ENCODE results near the gene KCNQ5. TPM values are rescaled to one million over a fixed set of nuclear protein-coding genes. Genes with fewer than 3 reads are reported as not detected.

Gene KCNQ5
- total RNA-seq, 1 donor from 2014 or later, result 1.5 TPM

- H3K9me3 Mint-ChIP-seq (ENCODE audit: unreplicated experiment), result no peaks in the 10 kb centered on the region
- TF ChIP-seq CTCF (IDR thresholded peaks at IDR 0.05; ENCODE audit: partially characterized antibody, unreplicated experiment), result no peak
- no peaks in the 10 kb centered on the region for H3K27me3 Mint-ChIP-seq (ENCODE audit: unreplicated experiment)
- no peaks in the 10 kb centered on the region for H3K36me3 Mint-ChIP-seq (ENCODE audit: unreplicated experiment)
- DNase-seq, result no peak
- H3K4me3 Mint-ChIP-seq (ENCODE audit: unreplicated experiment), result no peak overlapping the region
- no peak overlapping the region for H3K27ac Mint-ChIP-seq (ENCODE audit: unreplicated experiment)
- H3K4me1 Mint-ChIP-seq (ENCODE audit: low read depth, unreplicated experiment), result peaks cover 4% of the 10 kb centered on the region
Observed at GRCh38 chr6:73062837-73063236, 441.0 kb downstream of the KCNQ5 start.

DNA sequence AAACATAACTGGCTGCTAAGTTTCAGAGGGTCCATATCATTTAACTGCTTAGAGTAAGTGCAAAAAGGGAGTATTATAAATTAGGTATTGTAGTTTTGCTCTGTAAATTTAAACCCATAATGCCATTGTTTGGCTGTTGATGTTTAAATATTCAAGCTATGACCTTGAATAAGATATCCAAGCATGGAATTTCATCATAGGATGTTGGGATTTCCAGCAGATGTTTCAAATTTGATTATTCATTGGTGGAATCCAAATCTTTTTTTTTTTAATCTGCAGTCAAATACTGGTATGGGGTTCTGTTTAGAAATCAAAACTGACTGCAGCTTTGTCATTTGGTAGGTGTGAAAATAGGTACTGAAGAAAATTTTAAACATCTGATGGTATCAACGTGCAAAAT is 442.4 kb downstream of the KCNQ5 start:
- H3K4me3 Mint-ChIP-seq (ENCODE audit: unreplicated experiment), result no peak overlapping the region
- no peaks in the 10 kb centered on the region for H3K9me3 Mint-ChIP-seq (ENCODE audit: unreplicated experiment)
- no peaks in the 10 kb centered on the region for H3K36me3 Mint-ChIP-seq (ENCODE audit: unreplicated experiment)
- H3K27me3 Mint-ChIP-seq (ENCODE audit: unreplicated experiment), result no peaks in the 10 kb centered on the region
- no peak for DNase-seq
- no peak overlapping the region for H3K27ac Mint-ChIP-seq (ENCODE audit: unreplicated experiment)
- TF ChIP-seq CTCF (IDR thresholded peaks at IDR 0.05; ENCODE audit: partially characterized antibody, unreplicated experiment), result no peak
- H3K4me1 Mint-ChIP-seq (ENCODE audit: low read depth, unreplicated experiment), result peaks cover 4% of the 10 kb centered on the region

DNA sequence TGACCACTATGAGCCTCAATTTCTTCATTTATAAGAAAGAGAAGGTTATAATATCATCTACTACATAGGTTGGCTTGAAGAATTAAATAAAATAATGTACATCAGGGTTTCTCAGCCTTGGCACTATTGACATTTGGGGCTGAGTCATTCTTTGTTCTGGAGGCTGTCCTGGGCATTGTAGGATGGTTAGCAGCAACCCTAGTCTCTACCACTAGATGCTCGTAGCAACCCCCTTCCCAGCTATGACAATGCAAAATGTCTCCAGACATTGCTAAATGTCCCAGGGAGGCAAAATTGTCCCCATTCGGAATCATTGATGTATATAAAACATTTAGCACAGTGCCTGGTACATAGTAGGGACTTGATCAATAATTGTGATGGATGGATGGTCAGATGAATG is 451.4 kb downstream of the KCNQ5 start:
- no peak for TF ChIP-seq CTCF (IDR thresholded peaks at IDR 0.05; ENCODE audit: partially characterized antibody, unreplicated experiment)
- Mint-ChIP-seq H3K4me3 (ENCODE audit: unreplicated experiment) (no peak overlapping the region), H3K36me3 (ENCODE audit: unreplicated experiment) (no peaks in the 10 kb centered on the region)

DNA sequence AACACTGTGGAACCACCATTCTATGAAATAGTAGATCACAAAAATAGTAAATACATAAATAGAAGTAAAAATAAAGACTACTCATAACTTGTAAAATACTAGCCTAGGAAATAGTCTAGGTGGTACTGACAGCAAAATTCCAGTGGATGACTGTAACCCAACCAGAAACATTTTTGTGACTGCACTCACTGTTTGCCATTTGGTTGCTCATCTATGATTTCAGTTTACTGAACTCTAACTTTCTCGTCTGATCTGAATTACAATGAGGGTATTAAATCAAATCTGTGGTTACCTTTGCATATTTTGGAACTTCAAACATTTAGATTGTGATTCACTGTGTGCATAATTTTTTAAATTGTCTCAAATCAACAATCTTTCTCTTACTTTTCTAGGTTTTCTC is 452.3 kb downstream of the KCNQ5 start:
- no peaks in the 10 kb centered on the region for H3K27me3 Mint-ChIP-seq (ENCODE audit: unreplicated experiment)
- no peaks in the 10 kb centered on the region for H3K4me1 Mint-ChIP-seq (ENCODE audit: low read depth, unreplicated experiment)
- no peak overlapping the region for H3K27ac Mint-ChIP-seq (ENCODE audit: unreplicated experiment)
- H3K36me3 Mint-ChIP-seq (ENCODE audit: unreplicated experiment), result no peaks in the 10 kb centered on the region
- H3K4me3 Mint-ChIP-seq (ENCODE audit: unreplicated experiment), result no peak overlapping the region
- TF ChIP-seq CTCF (IDR thresholded peaks at IDR 0.05; ENCODE audit: partially characterized antibody, unreplicated experiment), result no peak
- H3K9me3 Mint-ChIP-seq (ENCODE audit: unreplicated experiment), result no peaks in the 10 kb centered on the region
- DNase-seq, result no peak

More for the DNA sequence above, 451.4 kb downstream of the KCNQ5 start:
- Mint-ChIP-seq H3K9me3 (ENCODE audit: unreplicated experiment) (no peaks in the 10 kb centered on the region), H3K4me1 (ENCODE audit: low read depth, unreplicated experiment) (no peaks in the 10 kb centered on the region), H3K27ac (ENCODE audit: unreplicated experiment) (no peak overlapping the region), H3K27me3 (ENCODE audit: unreplicated experiment) (no peaks in the 10 kb centered on the region)
- DNase-seq, result no peak

DNA sequence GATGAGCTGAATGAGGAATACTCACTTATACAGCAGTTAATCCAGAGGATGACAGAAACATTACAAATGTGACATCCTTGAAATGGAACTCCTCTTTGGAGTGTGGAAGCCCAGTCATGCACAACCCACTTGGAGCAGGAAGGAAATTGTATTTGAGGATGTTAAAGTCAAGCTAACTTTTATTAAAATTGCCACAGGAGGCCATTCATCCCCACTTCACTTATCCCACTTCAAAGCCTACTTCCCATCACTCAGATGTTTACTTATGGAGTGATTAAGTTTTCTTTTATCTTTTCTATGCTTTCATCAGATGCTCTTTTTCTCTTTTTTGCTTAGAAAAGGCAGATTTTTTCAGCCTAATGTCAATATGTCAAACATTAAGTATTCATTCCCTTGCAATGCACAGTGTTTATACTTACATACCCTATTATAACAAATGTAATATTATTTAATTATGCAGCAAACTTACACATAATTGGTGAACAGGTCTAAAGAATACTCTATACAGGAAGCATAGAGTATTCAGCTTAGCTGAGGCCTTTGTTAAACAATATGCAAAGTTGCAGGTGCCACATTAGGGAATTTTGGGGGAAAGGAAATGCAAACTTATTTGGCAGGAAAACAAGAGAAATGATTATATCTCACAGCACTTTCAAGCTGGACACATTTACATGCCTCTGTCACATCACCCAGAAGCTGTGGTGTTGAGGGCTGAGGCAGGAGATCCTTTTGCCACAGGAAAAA is 454.5 kb downstream of the KCNQ5 start:
- Mint-ChIP-seq H3K36me3 (ENCODE audit: unreplicated experiment) (no peaks in the 10 kb centered on the region), H3K4me1 (ENCODE audit: low read depth, unreplicated experiment) (no peaks in the 10 kb centered on the region), H3K9me3 (ENCODE audit: unreplicated experiment) (no peaks in the 10 kb centered on the region), H3K27ac (ENCODE audit: unreplicated experiment) (no peak overlapping the region), H3K4me3 (ENCODE audit: unreplicated experiment) (no peak overlapping the region), H3K27me3 (ENCODE audit: unreplicated experiment) (no peaks in the 10 kb centered on the region)
- DNase-seq, result no peak
- no peak for TF ChIP-seq CTCF (IDR thresholded peaks at IDR 0.05; ENCODE audit: partially characterized antibody, unreplicated experiment)
